ENCODE results near the gene PRND. TPM values are rescaled to one million over a fixed set of nuclear protein-coding genes. Genes with fewer than 3 reads are reported as not detected.
A peak's percentile ranks its signal among the peaks of the same experiment; 100 is the strongest.
"Not testable (repeated sequence)": the region's sequence is repeated elsewhere in the genome, so short reads cannot be mapped to it uniquely, and the experiment has no call there.

PRND gene, protein sequence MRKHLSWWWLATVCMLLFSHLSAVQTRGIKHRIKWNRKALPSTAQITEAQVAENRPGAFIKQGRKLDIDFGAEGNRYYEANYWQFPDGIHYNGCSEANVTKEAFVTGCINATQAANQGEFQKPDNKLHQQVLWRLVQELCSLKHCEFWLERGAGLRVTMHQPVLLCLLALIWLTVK
- polyA plus RNA-seq (2013, experiment 1 of 2; ENCODE audit: insufficient read length): 0.07 TPM
- polyA plus RNA-seq (2013, experiment 2 of 2; ENCODE audit: insufficient read length): 0.16 TPM

DNA sequence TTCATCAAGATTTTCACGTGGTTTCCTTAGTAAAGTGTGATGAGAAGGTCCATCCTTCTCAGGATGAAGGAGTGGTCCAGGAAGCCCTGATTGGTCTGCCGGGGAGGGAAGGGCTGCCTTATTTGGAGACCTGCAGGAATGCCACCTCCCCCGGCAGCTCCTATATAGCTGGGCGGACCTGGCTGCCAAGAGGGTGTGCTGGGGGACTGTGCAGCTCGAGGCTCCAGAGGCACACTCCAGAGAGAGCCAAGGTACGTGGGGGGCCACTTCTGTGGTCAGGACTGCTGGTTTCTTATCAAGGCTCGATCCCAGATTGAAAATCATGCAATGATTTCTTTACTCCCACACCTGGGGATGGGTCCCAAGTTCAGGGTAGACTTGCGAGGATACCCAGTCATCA lies at the start of gene PRND:
PRND (plus strand) TSS at position 191 of the 400 bp plus-strand sequence. CDS start 2,643 bp downstream, outside the sequence.
- DNase-seq: no peak

DNA sequence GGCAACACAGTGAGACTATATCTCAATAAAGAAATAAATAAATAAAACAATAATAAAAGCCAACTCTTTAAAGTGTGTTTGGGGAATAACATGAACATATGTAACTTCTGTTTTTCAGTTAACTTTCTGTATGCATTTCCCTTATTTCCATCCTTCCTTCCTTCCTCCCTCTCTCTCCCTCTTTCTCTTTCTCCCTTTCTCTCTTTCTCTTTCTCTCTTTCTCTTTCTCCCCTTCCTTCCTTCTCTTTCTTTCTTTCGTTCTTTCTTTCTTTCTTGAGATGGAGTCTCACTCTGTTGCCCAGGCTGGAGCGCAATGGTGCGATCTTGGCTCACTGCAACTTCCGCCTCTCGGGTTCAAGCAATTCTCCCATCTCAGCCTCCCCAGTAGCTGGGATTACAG lies 48.8 kb upstream of the PRND start:
- DNase-seq: no peak

DNA sequence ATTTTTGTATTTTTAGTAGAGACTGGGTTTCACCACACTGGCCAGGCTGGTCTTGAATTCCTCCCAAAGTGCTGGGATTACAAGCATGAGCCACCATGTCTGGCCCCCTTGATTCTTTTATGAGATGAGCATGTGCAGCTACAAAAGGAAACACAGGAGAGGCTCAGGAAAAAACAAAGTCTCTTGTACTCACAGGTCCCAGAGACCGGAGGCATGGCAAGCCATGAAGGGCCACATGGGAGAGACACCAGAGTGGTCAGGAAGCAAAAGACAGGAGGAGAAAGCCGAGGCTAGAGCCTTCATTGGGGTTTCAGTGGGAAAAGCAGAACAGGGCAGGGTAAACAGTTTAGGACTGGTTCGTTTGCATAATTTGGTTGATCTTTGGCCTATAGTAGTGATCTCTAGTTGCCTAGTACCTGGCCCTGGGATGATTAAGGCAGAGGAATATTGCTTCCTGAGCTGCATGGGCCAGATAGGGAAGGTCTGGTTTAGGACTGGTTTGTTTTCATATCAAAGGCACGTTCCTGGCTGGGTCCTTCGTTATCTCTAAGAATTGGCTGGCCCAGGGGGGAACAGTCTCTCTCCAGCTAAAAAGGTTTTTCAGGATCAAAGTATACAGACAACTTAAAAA lies 48.2 kb upstream of the PRND start:
- DNase-seq: no peak

DNA sequence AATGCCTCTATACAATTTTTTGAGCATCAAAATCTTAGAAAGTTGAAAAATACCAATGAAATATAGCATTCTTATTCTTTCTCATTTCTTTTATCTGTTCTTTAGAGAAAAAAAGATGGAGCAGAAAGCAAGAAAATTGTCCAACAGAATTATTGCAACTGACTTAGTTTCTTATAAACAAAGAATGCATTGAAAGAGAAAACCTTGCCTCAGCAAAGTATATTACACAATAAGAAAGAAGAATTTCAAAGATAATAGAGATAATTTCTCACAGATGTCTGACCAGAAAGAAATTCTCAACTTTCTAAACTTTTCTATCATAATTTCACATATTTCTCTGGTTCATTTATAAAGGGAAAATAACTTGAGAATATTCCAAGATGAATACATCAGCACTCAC lies 47.0 kb upstream of the PRND start:
- no peak for DNase-seq

DNA sequence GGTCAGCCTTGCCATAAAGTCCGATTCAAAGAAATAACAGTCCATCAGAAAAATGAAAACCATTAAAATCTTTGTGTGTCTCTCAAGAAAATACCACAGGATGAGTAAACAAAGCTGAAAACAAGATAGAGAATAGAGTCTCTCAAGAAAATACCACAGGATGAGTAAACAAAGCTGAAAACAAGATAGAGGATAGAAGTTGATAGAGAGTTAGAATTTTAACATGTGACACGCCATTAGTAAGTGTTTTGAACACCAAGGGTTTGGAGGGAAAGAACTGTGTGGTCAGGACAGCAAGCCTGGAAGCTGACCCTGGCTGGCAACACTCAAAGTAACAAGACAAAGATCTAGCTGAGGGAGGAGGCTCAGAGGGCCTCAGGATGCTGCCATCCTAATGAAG lies 43.9 kb upstream of the PRND start:
- no peak for DNase-seq

DNA sequence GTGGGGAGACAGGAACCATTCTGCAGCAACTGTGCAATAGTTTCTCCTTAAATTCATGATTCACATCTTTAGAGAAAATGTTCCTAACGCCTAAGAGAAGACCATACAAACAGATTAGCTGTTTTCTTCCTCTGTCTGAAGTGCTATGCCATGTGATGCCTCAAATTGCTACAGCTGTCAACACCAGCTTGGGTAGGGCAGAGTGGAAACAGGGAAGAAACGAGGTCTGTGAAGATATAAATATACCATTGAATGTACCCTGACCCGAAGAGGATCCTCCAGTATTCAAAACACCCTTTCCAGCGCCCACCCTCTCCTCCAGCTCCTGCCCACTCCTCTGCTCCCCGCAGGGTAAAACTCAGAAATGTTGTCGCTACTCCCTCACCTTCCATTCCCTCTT lies 40.3 kb upstream of the PRND start:
- DNase-seq: no peak

DNA sequence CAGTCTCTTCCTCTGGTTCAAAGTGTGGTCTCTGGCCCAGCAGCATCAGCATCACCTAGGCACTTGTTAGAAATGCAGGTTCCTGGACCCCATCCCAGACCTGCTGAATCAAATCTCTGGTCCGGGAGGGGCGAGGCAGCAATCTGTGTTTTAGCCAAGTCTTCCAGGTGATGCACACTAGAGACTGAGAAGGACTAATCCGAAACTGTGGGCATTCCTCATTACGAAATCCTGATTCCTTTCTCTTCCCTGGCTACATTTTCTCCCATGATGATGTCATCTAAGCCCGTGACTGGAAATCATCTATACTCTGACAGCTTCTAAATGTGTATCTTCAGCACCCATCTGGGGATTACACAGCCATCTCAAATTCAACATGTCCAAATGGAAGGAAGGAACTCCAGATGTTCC lies 39.7 kb upstream of the PRND start:
- peak; percentile 18 for DNase-seq

DNA sequence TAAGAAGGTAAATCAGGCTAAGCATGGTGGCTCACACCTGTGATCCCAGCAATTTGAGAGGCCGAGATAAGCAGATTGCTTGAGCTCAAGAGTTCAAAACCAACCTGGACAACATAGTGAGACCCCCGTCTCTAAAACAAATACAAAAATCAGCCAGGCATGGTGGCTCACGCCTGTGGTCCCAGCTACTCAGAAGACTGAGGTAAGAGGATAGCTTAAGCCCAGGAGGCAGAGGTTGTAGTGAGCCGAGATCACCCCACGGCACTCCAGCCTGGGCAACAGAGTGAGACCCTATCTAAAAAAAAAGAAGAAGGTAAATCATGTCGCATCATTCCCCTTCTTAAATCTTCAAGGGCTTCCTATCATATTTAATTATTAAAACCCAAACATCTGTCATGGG lies 39.0 kb upstream of the PRND start:
- no peak for DNase-seq

DNA sequence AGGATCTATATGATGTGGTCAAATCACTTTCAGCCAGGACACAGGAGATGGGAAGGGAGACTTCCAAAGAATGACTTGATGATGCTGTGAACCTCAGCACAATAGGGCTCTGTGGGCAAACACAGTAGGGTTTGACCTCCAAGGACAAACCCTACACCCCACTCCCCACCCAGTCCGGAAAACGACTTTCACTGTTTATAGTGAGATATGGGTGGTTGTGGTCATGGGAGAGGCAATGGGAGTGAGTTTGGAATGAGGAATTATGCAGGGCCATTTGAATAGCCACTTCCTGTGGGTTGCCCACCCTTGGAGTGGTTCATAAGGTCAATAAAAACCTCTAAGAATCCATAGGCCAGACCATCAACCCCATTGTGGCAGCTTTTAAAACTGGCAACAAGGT lies 38.4 kb upstream of the PRND start:
- no peak for DNase-seq

DNA sequence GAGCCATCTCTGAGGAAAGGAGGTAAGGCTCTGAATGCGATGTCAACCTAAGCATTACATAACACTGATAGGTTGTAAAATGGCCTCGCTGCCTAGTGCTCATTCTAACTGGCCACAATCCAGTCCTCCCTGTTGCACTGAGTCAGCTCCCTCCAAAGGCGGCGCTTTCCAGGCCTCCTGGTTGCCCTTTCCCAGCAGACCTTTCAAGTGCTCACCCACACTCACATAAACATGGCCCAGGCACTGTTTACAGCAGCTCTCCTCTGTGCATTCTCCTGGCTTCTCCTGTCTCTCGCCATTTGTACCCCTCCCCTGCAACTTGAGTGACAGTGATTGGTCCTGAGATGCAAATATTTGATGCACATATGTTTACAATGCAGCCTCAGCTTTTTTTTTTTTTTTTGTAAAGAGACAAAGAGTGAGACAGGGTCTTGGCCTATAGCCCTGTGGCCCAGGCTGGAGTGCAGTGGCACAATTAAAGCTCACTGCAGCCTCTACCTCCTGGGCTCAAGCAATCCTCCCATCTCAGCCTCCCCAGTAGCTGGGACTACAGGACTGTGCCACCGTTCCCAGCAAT lies 36.8 kb upstream of the PRND start:
- no peak for DNase-seq

DNA sequence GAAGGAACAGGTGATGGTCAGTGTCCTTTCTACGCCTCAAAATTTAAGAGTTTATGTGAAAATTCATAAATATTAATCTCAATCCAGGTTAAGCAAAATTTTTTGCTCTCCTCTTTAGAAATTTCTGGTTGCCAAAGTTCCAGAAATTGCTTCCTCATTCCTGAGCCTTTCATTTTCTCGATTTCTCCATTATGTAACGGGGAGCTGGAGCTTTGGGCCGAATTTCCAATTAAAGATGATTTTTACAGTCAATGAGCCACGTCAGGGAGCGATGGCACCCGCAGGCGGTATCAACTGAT lies 35.8 kb upstream of the PRND start:
- no peak for DNase-seq

DNA sequence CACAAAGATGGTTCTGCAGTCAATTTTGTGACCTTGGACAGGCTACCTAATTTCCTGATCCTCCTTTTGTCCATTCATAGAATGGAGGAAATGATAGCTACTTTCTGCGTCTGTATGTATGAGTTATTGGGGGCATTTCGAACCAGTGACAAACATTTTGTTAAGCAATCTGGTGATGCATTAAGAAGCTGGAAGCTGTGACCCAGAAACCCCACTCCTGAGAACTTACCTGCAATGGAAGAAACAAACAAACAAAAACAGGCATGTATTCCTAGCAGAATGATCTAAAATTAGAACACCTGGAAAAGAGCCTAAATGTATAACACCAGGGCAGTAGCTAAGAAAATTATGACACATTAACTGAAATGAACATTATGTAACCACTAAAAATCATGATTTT lies 33.4 kb upstream of the PRND start:
- DNase-seq: no peak

DNA sequence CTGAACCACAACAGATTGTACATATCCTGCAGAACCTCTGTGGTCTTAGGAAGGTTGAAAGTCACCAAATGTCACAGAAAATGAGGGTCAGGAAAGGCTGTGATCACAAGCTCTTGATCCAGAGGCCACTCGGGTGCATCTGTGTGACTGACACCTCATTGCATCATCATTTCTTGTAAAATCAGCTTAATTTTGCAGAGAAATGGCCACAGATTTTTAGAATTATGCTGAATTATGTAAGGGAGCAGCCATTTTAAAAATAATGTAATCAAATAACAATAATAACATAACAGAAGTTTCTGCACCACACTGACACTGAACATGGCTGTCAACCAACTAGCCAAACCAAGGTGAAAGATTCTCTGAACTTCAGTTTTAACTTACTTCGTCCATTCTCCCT lies 32.5 kb upstream of the PRND start:
- DNase-seq: no peak

DNA sequence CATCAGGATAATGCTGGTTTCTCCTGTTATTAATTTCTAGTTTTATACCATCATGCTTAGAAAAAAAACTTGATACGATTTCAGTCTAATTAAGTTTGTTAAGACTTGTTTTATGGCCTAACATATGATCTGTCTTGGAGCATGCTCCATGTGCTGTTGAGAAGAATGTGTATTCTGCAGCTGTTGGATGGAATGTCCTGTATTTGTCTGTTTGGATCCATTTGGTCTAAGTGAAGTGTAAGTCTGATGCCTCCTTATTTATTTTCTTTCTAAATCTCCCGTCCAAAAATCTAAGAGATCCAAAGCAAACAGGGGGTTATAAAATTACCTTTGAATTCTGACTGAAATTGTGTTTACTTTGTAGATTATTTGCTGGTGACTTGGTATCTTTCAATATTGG lies 30.0 kb upstream of the PRND start:
- no peak for DNase-seq

DNA sequence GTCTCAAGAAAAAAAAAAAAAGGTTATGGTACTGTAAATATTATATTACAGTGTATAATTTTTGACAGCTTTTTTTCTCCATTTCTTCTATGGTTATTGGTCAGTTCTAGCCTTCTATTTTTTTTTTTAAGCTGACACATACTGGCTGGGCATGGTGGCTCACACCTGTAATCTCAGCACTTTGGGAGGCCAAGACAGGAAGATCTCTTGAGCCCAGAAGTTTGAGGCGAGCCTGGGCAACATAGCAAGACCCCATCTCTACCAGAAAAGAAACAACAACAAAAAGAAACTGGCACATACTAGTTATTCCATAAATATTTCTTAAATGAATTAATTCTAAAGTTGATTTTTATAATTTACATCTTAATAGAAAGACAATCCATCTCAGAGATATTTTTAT lies 27.6 kb upstream of the PRND start:
- DNase-seq: no peak

DNA sequence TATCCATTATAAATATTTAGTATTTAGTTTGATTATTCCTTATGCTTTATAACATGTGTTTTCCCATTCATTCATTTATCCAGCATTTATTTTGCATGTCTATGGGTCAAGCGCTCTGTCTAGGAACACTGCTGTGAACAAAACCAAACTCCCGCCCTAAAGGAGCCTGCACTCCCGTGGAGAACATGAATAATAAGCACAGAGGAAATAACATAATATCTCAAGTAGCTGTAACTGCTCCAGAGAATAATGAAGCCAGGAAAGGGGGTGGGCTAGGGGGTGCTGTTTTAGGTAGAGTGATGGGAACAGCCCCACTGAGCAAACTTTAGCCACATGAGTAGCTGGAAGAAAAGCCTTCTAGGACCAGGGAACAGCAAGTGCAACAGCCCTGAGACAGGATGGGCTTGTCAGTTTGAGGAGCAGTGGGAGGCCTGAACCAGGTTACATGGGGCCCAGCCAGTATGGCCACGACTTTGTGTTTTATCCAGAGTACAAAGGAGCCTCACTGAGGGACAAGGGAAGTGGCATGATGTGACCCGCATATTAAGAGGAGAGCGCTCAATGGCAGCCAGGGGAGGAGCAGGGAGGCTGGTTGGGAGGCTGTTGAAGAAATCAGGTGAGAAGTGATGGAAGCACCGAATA lies 24.4 kb upstream of the PRND start:
- no peak for DNase-seq

DNA sequence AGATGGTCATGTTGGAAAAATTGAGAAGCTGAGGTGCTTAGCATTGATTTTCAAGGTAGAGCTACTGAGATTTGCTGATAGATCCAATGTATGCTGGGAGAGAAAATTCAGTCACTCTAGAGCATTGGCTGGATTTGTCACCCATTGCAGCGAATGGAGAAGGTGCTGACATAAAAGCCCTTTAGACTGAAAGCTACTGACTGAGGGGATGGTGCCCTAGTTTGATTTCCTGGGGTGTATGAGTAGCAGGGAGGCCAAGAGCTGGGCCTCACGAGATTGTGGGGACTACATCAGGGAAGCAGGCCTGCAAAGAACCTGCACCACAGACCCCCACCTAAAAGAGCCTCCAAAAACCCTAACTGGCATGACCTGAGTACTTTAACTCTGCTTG lies 23.9 kb upstream of the PRND start:
- DNase-seq: no peak

DNA sequence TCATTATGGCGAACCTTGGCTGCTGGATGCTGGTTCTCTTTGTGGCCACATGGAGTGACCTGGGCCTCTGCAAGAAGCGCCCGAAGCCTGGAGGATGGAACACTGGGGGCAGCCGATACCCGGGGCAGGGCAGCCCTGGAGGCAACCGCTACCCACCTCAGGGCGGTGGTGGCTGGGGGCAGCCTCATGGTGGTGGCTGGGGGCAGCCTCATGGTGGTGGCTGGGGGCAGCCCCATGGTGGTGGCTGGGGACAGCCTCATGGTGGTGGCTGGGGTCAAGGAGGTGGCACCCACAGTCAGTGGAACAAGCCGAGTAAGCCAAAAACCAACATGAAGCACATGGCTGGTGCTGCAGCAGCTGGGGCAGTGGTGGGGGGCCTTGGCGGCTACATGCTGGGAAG lies 22.5 kb upstream of the PRND start:
- no peak for DNase-seq

DNA sequence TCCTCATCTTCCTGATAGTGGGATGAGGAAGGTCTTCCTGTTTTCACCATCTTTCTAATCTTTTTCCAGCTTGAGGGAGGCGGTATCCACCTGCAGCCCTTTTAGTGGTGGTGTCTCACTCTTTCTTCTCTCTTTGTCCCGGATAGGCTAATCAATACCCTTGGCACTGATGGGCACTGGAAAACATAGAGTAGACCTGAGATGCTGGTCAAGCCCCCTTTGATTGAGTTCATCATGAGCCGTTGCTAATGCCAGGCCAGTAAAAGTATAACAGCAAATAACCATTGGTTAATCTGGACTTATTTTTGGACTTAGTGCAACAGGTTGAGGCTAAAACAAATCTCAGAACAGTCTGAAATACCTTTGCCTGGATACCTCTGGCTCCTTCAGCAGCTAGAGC lies 21.8 kb upstream of the PRND start:
- no peak for DNase-seq

DNA sequence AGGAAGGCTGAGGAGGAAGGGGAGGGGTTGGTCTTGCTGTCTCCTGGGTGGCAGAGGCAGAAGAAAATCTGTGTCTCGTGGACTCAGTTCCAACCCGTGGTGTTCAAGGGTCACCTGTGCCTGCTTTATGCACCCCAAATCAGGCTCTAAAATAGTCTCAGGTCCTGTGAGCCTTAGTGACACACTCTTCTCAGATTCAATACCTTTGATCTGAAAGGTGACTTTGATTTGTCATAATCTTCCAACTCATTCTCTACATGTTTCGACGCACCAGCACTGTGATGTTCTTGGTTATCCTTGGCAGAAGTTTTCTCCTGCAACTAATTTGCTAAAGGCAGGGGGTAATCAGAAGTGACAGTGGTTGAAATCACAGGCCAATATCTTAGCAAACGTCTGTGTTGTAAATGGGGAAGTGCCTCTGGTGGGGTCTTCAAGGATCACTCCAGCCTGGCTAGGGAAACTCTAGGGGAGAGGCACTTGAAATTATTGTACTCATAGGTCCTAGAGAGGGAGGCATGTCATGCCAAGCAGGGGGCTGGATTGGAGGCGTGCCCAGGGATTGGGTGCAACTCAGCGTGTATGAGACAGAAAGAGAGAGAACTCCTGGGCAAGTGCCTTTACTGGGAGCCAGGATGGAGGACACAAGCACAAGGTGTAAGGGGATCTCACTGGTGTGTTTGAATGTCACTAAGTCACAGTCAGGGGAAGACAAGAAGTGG lies 19.0 kb upstream of the PRND start:
- no peak for DNase-seq

DNA sequence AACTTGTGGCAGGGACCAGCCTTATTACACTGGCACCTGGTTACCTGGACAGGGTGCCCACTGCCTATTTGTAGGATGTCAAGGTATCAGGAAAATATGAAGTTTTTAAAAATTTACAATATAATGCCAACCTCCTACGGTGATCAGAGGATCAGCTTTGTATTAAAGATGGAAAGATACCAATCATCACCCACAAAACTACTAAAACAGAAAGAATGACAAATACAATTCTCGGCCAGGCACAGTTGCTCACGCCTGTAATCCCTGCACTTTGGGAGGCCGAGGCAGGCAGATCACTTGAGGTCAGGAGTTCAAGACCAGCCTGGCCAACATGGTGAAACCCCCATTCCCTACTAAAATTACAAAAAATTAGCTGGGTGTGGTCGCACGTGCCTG lies 18.4 kb upstream of the PRND start:
- DNase-seq: no peak

DNA sequence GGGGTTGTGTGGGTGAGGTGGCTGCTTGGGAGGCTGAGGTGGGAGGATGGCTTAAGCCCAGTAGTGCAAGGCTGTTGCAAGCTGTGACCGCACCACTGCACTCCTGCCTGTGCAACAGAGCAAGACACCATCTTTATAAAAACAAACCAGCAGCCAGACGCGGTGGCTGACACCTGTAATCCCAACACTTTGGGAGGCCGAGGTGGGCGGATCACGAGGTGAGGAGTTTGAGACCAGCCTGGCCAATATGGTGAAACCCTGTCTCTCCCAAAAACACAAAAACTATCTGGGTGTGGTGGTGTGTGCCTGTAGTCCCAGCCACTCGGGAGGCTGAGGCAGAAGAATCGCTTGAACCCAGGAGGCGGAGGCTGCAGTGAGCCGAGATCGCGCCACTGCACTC lies 14.8 kb upstream of the PRND start:
- not testable (repeated sequence) for DNase-seq

DNA sequence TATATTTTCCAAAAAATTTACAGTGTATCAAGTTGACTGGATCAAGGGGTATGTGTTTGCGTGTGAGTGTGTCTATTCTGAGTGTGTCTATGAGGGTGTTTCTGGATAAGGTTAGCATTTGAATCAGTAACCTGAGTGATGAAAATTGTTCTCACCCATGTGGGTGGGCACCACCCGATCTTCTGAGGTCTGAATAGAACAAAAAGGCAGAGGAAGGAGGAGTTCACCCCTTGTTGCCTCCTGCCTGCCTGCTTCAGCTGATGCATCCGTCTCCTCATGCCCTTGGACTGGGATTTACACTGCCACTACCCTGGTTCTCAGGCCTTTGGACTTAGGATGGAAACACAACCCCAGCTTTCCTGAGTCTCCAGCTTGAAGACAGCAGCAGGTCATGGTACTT lies 13.7 kb upstream of the PRND start:
- DNase-seq: no peak

DNA sequence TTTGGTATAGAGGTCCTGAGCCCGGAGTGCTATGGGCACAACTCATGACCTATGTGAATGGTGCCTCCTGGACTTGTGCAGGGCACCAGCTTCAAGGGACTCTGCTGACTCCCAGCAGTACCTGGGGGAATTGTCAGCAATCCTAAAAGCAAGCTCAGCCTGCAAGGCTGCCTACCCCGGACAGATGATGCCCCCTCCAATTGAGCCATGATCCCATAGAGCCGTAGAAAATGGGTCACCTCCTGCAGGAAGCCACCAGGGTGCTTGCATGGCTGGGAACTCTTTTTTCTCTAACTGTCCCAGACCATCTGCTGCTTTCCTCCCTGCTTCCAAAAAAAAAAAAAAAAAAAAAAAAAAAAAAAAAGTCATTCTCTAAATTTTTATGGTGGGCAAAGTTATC lies 12.9 kb upstream of the PRND start:
- no peak for DNase-seq
